Endodermal cell (in vitro differentiated cells): ENCODE data around the gene NID2. TPM values are rescaled to one million over a fixed set of nuclear protein-coding genes. Genes with fewer than 3 reads are reported as not detected.

Experiments used
- DNase-seq: peaks from one replicate; pipeline ENCODE4 v3.0.0-alpha.2; 2017
- H3K27ac ChIP-seq: 2 replicates; pipeline ENCODE4 v1.5.1; 2013; ENCODE audit warnings: mild to moderate bottlenecking, low read depth, low read length, moderate library complexity
- H3K27me3 ChIP-seq: 2 replicates; pipeline ENCODE4 v1.6.1; 2013; ENCODE audit warnings: mild to moderate bottlenecking, low read length, moderate library complexity; ENCODE audit not compliant: insufficient read depth, control insufficient read depth, poor library complexity, severe bottlenecking
- H3K36me3 ChIP-seq: 2 replicates; pipeline ENCODE4 v1.7.0; 2013; ENCODE audit warnings: mild to moderate bottlenecking, low read length, moderate library complexity; ENCODE audit not compliant: control insufficient read depth, insufficient read depth
- H3K4me1 ChIP-seq: one replicate; pipeline ENCODE4 v1.7.0; 2013; ENCODE audit warnings: low read length; ENCODE audit not compliant: control insufficient read depth, insufficient read depth
- H3K4me3 ChIP-seq: 2 replicates; pipeline ENCODE4 v1.5.1; 2013; ENCODE audit warnings: mild to moderate bottlenecking, low read length, moderate library complexity
- H3K9ac ChIP-seq: 2 replicates; pipeline ENCODE4 v1.6.1; 2013; ENCODE audit warnings: mild to moderate bottlenecking, low read length, moderate library complexity; ENCODE audit not compliant: poor library complexity, severe bottlenecking; ENCODE audit errors: extremely low read depth
- H3K9me3 ChIP-seq: 2 replicates; pipeline ENCODE4 v1.6.1; 2013; ENCODE audit warnings: mild to moderate bottlenecking, low read length, moderate library complexity; ENCODE audit not compliant: control insufficient read depth
- H3K27ac Mint-ChIP-seq: 2 replicates; pipeline ENCODE4 v1.8.0; 2020; ENCODE audit warnings: mixed read lengths
- H3K27me3 Mint-ChIP-seq: 2 replicates; pipeline ENCODE4 v1.8.0; 2021; ENCODE audit warnings: mild to moderate bottlenecking, mixed read lengths; ENCODE audit not compliant: insufficient read depth
- H3K36me3 Mint-ChIP-seq: 2 replicates; pipeline ENCODE4 v1.8.0; 2020; ENCODE audit warnings: low read depth, mixed read lengths
- H3K4me1 Mint-ChIP-seq: 2 replicates; pipeline ENCODE4 v1.8.0; 2020; ENCODE audit warnings: mixed read lengths
- H3K4me3 Mint-ChIP-seq: 2 replicates; pipeline ENCODE4 v1.8.0; 2020; ENCODE audit warnings: mild to moderate bottlenecking, moderate library complexity, mixed read lengths
- H3K9me3 Mint-ChIP-seq: 2 replicates; pipeline ENCODE4 v1.8.0; 2020; ENCODE audit warnings: mild to moderate bottlenecking, mixed read lengths
- CTCF ChIP-seq: fragments of 200-600 bp; sonication (generic); conservative IDR thresholded peaks from 2 replicates; pipeline ENCODE4 v1.5.0; 2021; ENCODE audit warnings: antibody characterized with exemption, mild to moderate bottlenecking
- WGBS, 2 experiments: methylation state at CpG; one replicate each; pipeline versions ENCODE4 v1.1.5 to v1.1.7; 2013; ENCODE audit warnings: missing lambda C conversion rate in 2 of 2, mixed read lengths in 1 of 2; ENCODE audit not compliant: insufficient coverage in 1 of 2, insufficient read length in 1 of 2; 5-methylcytosine and 5-hydroxymethylcytosine counted together
- total RNA-seq, 2 donors: library from RNA; stranded (reverse); fragmentation: NEBNext Ultra II Directional in 1 of 2; extraction: Animal tissue kit (Norgen Biotek cat#: 25700) in 1 of 2; gene quantifications; 2 replicates in 1 of 2; 3 replicates in 1 of 2; pipeline ENCODE4 v1.2.1, GENCODE V29; 2021

Gene NID2
- total RNA-seq, 2 donors from 2014 or later = 1.7 to 2.9 TPM

- 96% methylated on average over 1 of the region's 2 CpGs; no CpG with 5 or more reads in 1 of the 2 experiments for WGBS, 2 experiments
- H3K27ac Mint-ChIP-seq = no peak overlapping the region
- H3K4me1 Mint-ChIP-seq = peaks cover 11% of the 10 kb centered on the region
- H3K9ac ChIP-seq = no peak overlapping the region
- DNase-seq = no peak
- H3K9me3 ChIP-seq = no peaks in the 10 kb centered on the region
- H3K4me3 Mint-ChIP-seq = no peak overlapping the region
- peaks cover 5% of the 10 kb centered on the region for H3K4me1 ChIP-seq
- H3K27me3 Mint-ChIP-seq = peaks cover 55% of the 10 kb centered on the region
- no peak for TF ChIP-seq CTCF
- H3K36me3 ChIP-seq = no peaks in the 10 kb centered on the region
- no peak overlapping the region for H3K4me3 ChIP-seq
- peaks cover 57% of the 10 kb centered on the region for H3K27me3 ChIP-seq
- H3K36me3 Mint-ChIP-seq = no peaks in the 10 kb centered on the region
- H3K9me3 Mint-ChIP-seq = no peaks in the 10 kb centered on the region
- H3K27ac ChIP-seq = no peak overlapping the region
Measured at GRCh38 chr14:52072266-52072780, 3.5 kb upstream of the NID2 start.

- Histone ChIP-seq H3K4me3 (no peak overlapping the region), H3K9me3 (no peaks in the 10 kb centered on the region), H3K27me3 (peaks cover 59% of the 10 kb centered on the region), H3K4me1 (peaks cover 5% of the 10 kb centered on the region), H3K27ac (no peak overlapping the region), H3K36me3 (no peaks in the 10 kb centered on the region), H3K9ac (no peak overlapping the region)
- Mint-ChIP-seq H3K27me3 (peaks cover 61% of the 10 kb centered on the region), H3K9me3 (no peaks in the 10 kb centered on the region), H3K36me3 (no peaks in the 10 kb centered on the region), H3K4me3 (no peak overlapping the region), H3K27ac (no peak overlapping the region), H3K4me1 (peaks cover 11% of the 10 kb centered on the region)
- TF ChIP-seq CTCF = peak; percentile 67
- DNase-seq = no peak
- WGBS, 2 experiments = 62 to 89% methylated on average over 2 to 3 of the region's 3 CpGs
Measured at GRCh38 chr14:52071675-52072074, 2.8 kb upstream of the NID2 start.

GRCh38 chr14:52070051-52070431 lies 1.2 kb upstream of the NID2 start:
- Histone ChIP-seq H3K36me3 (no peaks in the 10 kb centered on the region), H3K27ac (no peak overlapping the region), H3K27me3 (peaks cover 63% of the 10 kb centered on the region), H3K9ac (no peak overlapping the region), H3K9me3 (no peaks in the 10 kb centered on the region), H3K4me1 (peaks cover 5% of the 10 kb centered on the region), H3K4me3 (peak overlapping the region; percentile 83)
- no peaks in the 10 kb centered on the region for H3K9me3 Mint-ChIP-seq
- H3K4me1 Mint-ChIP-seq = peaks cover 11% of the 10 kb centered on the region
- peaks cover 66% of the 10 kb centered on the region for H3K27me3 Mint-ChIP-seq
- no peak for TF ChIP-seq CTCF
- no peak overlapping the region for H3K27ac Mint-ChIP-seq
- no peaks in the 10 kb centered on the region for H3K36me3 Mint-ChIP-seq
- DNase-seq = no peak
- WGBS, 2 experiments = 63 to 64% methylated on average over 3 of the region's 3 CpGs
- peak overlapping the region; percentile 61 for H3K4me3 Mint-ChIP-seq
